22Rv1 (cell line): ENCODE results near the gene EME2.

Source experiments
- H3K27ac ChIP-seq: fragments of 450-650 bp; 2 replicates; pipeline ENCODE4 v1.5.1; 2017
- CTCF ChIP-seq: fragments of 450-650 bp; IDR thresholded peaks from 2 replicates; pipeline ENCODE4 v1.5.1; 2017; ENCODE audit warnings: mild to moderate bottlenecking
- ZFX ChIP-seq: fragments of 450-650 bp; IDR thresholded peaks from 2 replicates; pipeline ENCODE4 v1.6.1; 2017; ENCODE audit warnings: antibody characterized with exemption, borderline replicate concordance

The EME2 gene

GRCh38 chr16:1757714-1758461 lies 14.7 kb upstream of the EME2 start:
- no peak overlapping the region for H3K27ac ChIP-seq
- TF ChIP-seq ZFX (no peak), CTCF (no peak)

GRCh38 chr16:1758923-1759322 lies 13.7 kb upstream of the EME2 start:
- H3K27ac ChIP-seq: no peak overlapping the region
- TF ChIP-seq ZFX (no peak), CTCF (no peak)

GRCh38 chr16:1759511-1759910 lies 13.1 kb upstream of the EME2 start:
- no peak for TF ChIP-seq ZFX
- H3K27ac ChIP-seq: no peak overlapping the region

DNA sequence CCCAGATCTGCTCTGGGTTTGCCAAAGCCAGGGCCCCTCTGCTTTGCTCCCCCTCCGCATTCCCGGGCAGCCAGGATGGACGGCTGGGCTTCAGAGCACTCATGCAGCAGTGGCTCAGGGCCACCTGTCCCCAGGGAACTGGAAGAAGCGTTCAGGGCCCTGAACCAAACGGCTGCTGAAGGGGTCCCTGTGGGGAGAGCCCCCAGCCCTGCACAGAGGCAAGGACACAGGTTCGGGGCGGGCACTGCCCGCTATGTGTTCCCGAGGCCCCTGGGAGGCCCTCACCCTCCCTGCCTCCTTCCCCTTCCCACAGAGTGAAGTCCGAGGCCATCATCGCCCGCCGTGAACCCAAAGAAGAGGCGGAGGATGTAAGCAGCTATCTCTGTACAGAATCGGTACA lies 11.7 kb upstream of the EME2 start:
- H3K27ac ChIP-seq: no peak overlapping the region
- no peak for TF ChIP-seq CTCF
- no peak for TF ChIP-seq ZFX

- no peak overlapping the region for H3K27ac ChIP-seq
- TF ChIP-seq CTCF: no peak
- no peak for TF ChIP-seq ZFX
Measured at GRCh38 chr16:1761751-1762150, 10.9 kb upstream of the EME2 start.

DNA sequence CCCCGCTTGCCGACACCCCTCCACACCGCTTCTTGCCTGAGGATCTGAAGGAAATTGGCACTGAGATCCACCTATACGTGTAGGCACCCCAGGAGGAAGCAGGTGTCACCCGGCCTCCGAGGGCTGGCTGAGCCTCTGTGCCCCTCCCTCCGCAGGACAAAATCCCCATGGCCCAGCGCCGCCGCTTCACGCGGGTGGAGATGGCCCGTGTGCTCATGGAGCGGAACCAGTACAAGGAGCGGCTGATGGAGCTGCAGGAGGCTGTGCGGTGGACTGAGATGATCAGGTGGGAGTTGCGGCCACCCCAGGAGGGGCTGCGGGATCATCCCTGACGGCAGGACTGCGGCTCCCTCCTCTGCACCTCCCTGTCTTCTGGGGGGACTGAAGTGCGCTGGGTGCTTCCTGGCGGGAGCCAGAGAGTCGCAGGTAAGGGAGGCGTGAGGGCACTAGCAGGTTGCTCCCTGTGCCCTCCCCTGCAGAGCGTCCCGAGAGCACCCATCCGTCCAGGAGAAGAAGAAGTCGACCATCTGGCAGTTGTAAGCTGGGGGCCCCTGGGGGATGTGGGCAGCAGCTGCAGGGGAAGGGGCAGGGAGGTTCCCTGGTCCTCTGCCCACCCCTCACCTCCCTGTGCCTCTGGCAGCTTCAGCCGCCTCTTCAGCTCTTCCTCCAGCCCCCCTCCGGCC lies 10.3 kb upstream of the EME2 start:
- TF ChIP-seq ZFX (no peak), CTCF (no peak)
- H3K27ac ChIP-seq: no peak overlapping the region

- TF ChIP-seq CTCF (no peak), ZFX (no peak)
- H3K27ac ChIP-seq: peak overlapping the region; percentile 48
Measured at GRCh38 chr16:1762879-1763520, 9.6 kb upstream of the EME2 start.
